ENCODE data around the gene INPP4A. TPM values are rescaled to one million over a fixed set of nuclear protein-coding genes. Genes with fewer than 3 reads are reported as not detected.
A peak's percentile ranks its signal among the peaks of the same experiment; 100 is the strongest.

The INPP4A gene
- total and polyA plus RNA-seq, 8 donors = 20.6 to 34.2 (median 23.5) TPM

DNA sequence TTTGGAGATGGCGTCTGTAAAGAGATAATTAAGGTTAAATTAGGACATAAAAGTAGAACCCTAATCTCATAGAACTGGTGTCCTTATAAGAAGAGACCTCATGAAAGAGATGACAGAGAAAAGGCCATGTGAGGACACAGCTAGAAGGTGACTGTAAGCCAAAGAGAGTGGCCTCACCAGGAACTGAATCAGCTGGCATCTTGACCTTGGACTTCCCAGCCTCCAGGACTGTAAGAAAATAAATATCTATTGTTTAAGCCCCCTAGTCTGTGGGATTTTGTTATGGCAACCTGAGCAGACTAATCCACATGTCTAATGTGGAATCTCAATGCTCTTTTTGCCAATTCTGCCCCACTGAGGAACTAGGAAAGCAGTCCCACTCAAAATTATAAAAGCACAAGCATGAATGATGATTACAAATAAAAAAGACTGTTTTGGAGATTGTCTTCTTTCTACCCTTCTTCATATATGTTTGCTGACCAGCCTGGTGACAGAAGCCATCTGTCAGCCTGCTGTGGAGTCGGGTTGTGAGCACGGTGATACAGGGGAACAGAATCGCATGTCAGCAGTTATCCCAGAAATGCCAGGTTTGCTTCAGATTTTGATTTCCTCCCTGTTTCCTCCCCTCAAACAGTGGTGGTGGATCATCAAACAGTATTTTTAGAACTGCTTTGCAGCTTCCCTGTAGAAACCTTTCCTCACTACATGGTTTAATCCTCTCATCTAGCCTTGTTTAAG, 54.2 kb downstream of the INPP4A start:
- no peaks in the 10 kb centered on the region for H3K27me3 ChIP-seq
- TF ChIP-seq, protein P1, sequence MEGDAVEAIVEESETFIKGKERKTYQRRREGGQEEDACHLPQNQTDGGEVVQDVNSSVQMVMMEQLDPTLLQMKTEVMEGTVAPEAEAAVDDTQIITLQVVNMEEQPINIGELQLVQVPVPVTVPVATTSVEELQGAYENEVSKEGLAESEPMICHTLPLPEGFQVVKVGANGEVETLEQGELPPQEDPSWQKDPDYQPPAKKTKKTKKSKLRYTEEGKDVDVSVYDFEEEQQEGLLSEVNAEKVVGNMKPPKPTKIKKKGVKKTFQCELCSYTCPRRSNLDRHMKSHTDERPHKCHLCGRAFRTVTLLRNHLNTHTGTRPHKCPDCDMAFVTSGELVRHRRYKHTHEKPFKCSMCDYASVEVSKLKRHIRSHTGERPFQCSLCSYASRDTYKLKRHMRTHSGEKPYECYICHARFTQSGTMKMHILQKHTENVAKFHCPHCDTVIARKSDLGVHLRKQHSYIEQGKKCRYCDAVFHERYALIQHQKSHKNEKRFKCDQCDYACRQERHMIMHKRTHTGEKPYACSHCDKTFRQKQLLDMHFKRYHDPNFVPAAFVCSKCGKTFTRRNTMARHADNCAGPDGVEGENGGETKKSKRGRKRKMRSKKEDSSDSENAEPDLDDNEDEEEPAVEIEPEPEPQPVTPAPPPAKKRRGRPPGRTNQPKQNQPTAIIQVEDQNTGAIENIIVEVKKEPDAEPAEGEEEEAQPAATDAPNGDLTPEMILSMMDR (IDR thresholded peaks at IDR 0.05) = no peak
- H3K36me3 ChIP-seq = no peaks in the 10 kb centered on the region
- intact Hi-C loops (cut with DNase I) = no loop called here
- ATAC-seq (no peak), DNase-seq (no peak)
- H3K9me3 ChIP-seq = peaks cover 0 to 8% of the 10 kb centered on the region in 2 donors
- no peak overlapping the region for H3K27ac ChIP-seq
- H3K4me1 ChIP-seq = peaks cover 3 to 8% of the 10 kb centered on the region in 2 donors
- H3K4me3 ChIP-seq = no peak overlapping the region

DNA sequence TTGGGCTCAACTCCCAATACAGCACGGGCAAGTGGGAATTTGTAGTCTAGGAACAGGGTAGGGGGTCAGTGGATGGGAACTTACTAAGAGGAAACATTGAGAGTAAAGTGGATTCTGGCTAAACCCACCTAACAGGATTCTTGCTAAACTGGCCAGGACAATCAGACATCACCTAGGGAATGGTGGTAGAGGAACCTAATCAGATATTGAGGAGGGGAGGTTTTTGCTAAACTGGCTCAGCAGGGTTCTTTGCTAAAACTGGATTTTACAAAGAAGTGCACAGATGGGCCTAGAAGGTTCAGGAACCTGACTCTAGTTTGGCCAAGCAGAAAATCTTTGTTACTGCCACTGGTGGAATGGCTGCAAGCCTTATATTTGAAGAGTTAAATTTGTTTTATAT, 55.9 kb downstream of the INPP4A start:
- TF ChIP-seq, protein P1 (IDR thresholded peaks at IDR 0.05) = no peak
- H3K4me1 ChIP-seq = peaks cover 18 to 25% of the 10 kb centered on the region in 2 donors
- ATAC-seq (no peak), DNase-seq (no peak)
- no peak overlapping the region for H3K27ac ChIP-seq
- H3K36me3 ChIP-seq = no peaks in the 10 kb centered on the region
- intact Hi-C loops (cut with DNase I) = no loop called here
- no peaks in the 10 kb centered on the region for H3K27me3 ChIP-seq
- peaks cover 0 to 8% of the 10 kb centered on the region in 2 donors for H3K9me3 ChIP-seq
- H3K4me3 ChIP-seq = no peak overlapping the region

DNA sequence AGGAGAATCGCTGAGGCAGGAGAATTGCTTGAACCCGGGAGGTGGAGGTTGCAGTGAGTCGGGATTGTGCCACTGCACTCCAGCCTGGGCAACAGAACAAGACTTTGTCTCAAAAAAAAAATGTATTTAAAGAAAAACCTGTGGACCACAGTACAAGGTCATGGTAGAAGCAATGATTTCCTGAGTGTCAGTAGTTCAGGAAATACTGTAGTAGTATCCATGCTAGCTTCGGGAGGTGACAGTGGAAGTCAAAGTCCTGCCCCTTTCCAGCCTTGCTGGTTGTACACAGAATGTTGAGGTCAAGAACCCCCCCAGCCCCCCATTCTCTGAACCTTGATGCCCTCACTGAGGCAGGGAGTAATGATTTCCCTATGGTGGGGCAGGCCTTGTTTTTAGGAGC, 56.6 kb downstream of the INPP4A start:
- intact Hi-C loops (cut with DNase I) = no loop called here
- H3K27me3 ChIP-seq = no peaks in the 10 kb centered on the region
- H3K36me3 ChIP-seq = no peaks in the 10 kb centered on the region
- peaks cover 0 to 8% of the 10 kb centered on the region in 2 donors for H3K9me3 ChIP-seq
- H3K27ac ChIP-seq = no peak overlapping the region
- no peak overlapping the region for H3K4me3 ChIP-seq
- TF ChIP-seq, protein P1 (IDR thresholded peaks at IDR 0.05) = no peak
- H3K4me1 ChIP-seq = peaks cover 19 to 32% of the 10 kb centered on the region in 2 donors
- DNase-seq (no peak), ATAC-seq (no peak)

DNA sequence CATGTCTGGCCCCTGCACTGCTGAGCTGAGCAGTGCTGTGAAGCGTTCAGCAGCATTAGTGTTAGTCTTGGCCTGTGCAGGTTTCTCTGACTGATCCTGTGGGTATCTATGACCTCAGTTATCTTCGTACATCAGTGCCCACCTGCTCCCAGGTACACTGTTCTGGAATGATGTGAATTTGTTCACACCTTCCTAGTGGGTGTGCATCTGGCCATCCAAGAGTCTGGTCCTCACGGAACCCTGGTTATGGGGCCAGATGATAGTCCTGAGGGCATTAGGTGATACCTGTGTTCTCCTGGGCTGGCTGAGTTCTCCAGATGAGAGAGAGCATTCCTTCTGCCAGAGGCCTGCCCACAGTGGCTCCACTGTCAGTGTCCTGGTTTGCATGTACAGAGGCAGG, 57.2 kb downstream of the INPP4A start:
- ATAC-seq = no peak
- intact Hi-C loops (cut with DNase I) = no loop called here
- TF ChIP-seq, protein P1 (IDR thresholded peaks at IDR 0.05) = no peak
- H3K4me3 ChIP-seq = no peak overlapping the region
- peaks cover 19 to 38% of the 10 kb centered on the region in 2 donors for H3K4me1 ChIP-seq
- no peaks in the 10 kb centered on the region for H3K27me3 ChIP-seq
- peaks cover 0 to 6% of the 10 kb centered on the region in 2 donors for H3K9me3 ChIP-seq
- no peaks in the 10 kb centered on the region for H3K36me3 ChIP-seq
- DNase-seq = no peak
- no peak overlapping the region for H3K27ac ChIP-seq

DNA sequence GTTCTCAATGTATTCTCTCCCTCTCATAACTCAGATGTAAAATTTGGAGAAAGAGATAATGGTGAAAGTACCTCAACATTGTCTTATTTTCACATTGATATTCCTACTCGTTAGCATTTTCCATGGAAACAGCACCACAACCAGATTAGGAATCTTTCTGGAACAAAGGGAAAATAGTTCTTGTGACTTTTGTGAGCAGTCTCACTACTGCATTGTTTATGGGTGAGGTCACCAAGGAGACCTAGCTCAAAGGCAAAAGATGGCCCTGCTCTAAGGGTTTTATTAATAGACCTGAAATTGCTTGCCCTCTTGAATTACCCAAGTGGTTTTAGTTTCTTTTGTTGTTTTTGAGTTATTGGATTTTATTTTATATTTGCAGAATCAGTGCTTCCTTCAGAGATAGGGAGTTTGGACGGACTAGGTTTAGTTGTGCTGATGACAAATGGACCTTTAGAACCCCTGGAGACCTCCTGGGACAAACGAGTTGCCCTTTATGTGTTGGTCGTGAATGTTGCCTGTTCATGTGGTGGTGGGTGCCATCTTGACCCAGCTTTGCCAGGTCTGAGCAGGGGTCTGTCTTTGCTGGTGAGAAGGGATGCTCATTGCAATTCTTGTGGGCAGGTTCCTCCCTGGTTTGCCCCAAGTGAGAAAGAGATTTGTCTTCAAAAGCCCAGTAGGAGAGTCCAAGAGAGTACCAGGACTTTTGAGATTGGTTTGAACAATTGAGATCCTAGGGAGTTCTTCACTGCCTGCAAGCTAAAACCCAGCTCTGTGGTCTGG, 58.1 kb downstream of the INPP4A start:
- Histone ChIP-seq H3K9me3 (no peaks in the 10 kb centered on the region), H3K36me3 (no peaks in the 10 kb centered on the region), H3K27ac (no peak overlapping the region), H3K4me1 (peaks cover 21 to 47% of the 10 kb centered on the region in 2 donors), H3K4me3 (no peak overlapping the region), H3K27me3 (no peaks in the 10 kb centered on the region)
- ATAC-seq = peak; percentile 30
- DNase-seq = no peak
- TF ChIP-seq, protein P1 (IDR thresholded peaks at IDR 0.05) = no peak
- intact Hi-C loops (cut with DNase I) = no loop called here

All from left lung (tissue), 10 donors.